Stimulated activated CD4-positive, alpha-beta T cell treated with anti-CD3 and anti-CD28 coated beads, Interleukin-12 subunit alpha, Interleukin-12 subunit beta, amount 100 ng/mL, for 48 hours (primary cell): ENCODE measurements around the gene LSM3.

Experiments
- DNase-seq, 3 donors: peaks; one replicate each; pipeline ENCODE4 v3.0.0-alpha.2; 2020; ENCODE audit warnings: low read depth in 2 of 3, low spot score in 1 of 3

LSM3 gene

GRCh38 chr3:14236902-14237301 is 58.3 kb downstream of the LSM3 start:
- no peak for DNase-seq

- no peak for DNase-seq
Observed at GRCh38 chr3:14237457-14237856, 58.8 kb downstream of the LSM3 start.

GRCh38 chr3:14238356-14238755 is 59.7 kb downstream of the LSM3 start:
- no peak for DNase-seq

GRCh38 chr3:14238930-14239329 is 60.3 kb downstream of the LSM3 start:
- DNase-seq, result no peak

GRCh38 chr3:14239940-14240339 is 61.3 kb downstream of the LSM3 start:
- no peak for DNase-seq

GRCh38 chr3:14240366-14240765 is 61.7 kb downstream of the LSM3 start:
- no peak for DNase-seq

GRCh38 chr3:14241716-14242115 is 63.1 kb downstream of the LSM3 start:
- no peak for DNase-seq

GRCh38 chr3:14242490-14243311 is 64.1 kb downstream of the LSM3 start:
- no peak for DNase-seq

- DNase-seq, result no peak
Observed at GRCh38 chr3:14243782-14244181, 65.2 kb downstream of the LSM3 start.

- no peak for DNase-seq
Observed at GRCh38 chr3:14244521-14245247, 66.1 kb downstream of the LSM3 start.

- no peak for DNase-seq
Observed at GRCh38 chr3:14245248-14245639, 66.6 kb downstream of the LSM3 start.

GRCh38 chr3:14245822-14246221 is 67.2 kb downstream of the LSM3 start:
- no peak for DNase-seq

GRCh38 chr3:14246414-14246813 is 67.8 kb downstream of the LSM3 start:
- no peak for DNase-seq

- DNase-seq, result no peak
Observed at GRCh38 chr3:14248477-14248848, 69.8 kb downstream of the LSM3 start.

- DNase-seq, result no peak
Observed at GRCh38 chr3:14248849-14249523, 70.4 kb downstream of the LSM3 start.
